ENCODE data around the gene OR2H2.

OR2H2 gene

DNA sequence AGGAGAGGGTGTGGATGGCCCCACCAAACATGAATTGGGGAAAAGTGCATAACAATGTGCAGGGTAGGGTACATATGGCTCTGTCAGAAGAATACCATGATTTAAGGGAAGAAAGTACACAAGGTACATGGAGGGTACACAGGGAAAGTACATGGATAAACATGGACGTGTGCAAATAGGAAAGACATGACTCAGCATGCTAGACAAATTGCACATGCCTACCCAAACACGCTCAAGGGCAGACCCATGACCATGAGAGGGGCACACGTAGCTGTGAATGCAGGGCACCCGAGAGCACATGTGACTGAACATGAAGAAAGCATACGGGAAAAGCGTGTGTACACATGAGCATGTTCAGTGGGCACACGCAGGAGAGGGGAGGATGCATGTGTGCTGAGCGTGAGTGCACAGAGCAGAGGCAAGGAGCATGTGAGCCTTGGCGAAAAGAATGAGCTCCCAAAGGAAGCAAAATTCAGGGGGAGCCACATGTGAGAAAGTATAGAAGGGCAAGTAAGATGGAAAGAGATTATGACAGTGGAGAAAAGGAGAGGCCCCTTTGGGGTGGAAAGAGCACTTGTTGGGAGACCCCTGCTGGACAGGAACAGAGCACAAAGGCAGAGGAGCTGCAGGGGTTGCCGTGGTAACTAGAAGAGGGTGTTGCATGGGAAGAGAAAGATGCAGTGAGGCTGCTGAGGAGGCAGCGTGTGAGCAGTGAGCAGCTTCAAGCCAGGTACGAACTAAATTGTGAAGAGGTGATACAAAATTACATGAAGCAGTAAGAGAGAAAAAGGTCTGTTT, 17.8 kb downstream of the OR2H2 start:
- peak; percentile 22 to 29 for DNase-seq (ENCODE audit: low read depth in 2 of 2)
- H3K4me3 ChIP-seq (replicated peaks in 1 of 2; ENCODE audit: low read depth in 2 of 2, low read length in 2 of 2), result no peak overlapping the region

GRCh38 chr6:29603456-29603855, 18.5 kb downstream of the OR2H2 start:
- no peak for DNase-seq (ENCODE audit: low read depth in 2 of 2)
- no peak for TF ChIP-seq CTCF (IDR thresholded peaks at IDR 0.05; ENCODE audit: low read depth, low read length)
- no peak overlapping the region for H3K4me3 ChIP-seq (replicated peaks in 1 of 2; ENCODE audit: low read depth in 2 of 2, low read length in 2 of 2)

More for the DNA sequence above, 17.8 kb downstream of the OR2H2 start:
- peak; percentile 19 for TF ChIP-seq CTCF (IDR thresholded peaks at IDR 0.05; ENCODE audit: low read depth, low read length)

- no peak for TF ChIP-seq CTCF (IDR thresholded peaks at IDR 0.05; ENCODE audit: low read depth, low read length)
- no peak for DNase-seq (ENCODE audit: low read depth in 2 of 2)
- H3K4me3 ChIP-seq (replicated peaks in 1 of 2; ENCODE audit: low read depth in 2 of 2, low read length in 2 of 2), result no peak overlapping the region
These were observed 19.0 kb downstream of the OR2H2 start for GRCh38 chr6:29603930-29604329.

DNA sequence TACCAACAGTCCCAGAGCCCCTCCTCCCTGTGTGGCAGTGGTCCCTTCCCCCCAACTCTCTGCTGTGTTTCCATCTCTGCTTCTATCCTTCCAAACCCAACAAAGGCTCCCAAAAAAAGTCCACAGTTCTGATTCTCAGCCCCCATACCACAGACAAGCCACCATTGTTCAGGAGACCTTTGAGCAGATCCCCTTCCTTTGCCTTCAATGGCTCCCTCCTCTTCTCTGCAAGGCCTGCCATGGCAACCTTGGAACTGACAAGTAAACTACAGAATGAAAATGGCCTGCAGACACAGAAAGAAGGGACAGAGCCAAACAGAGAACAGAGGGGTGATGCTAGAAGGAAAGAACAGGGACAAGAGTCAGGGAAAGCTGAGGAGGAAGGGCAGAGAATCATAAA, 23.2 kb downstream of the OR2H2 start:
- H3K4me3 ChIP-seq (replicated peaks in 1 of 2; ENCODE audit: low read depth in 2 of 2, low read length in 2 of 2), result no peak overlapping the region
- TF ChIP-seq CTCF (IDR thresholded peaks at IDR 0.05; ENCODE audit: low read depth, low read length), result no peak

DNA sequence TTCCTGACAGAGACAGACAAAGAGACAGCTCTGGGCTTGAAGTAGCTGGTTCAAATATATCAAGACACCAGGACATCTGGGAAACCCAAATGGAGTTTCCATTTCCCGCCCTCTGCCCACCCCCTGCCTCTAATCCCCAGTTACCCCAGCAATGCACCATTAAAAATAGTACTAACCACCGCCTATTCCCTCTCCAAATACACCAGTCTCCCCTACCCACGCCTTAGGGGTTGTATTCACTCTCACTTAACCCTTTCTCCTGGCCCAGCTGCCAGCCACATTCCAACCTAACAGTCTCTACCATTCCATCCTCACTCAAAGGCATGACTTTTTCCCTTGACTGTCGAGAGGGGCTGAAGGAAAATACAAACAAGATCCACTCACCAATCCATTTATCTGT, 25.6 kb downstream of the OR2H2 start:
- no peak overlapping the region for H3K4me3 ChIP-seq (replicated peaks in 1 of 2; ENCODE audit: low read depth in 2 of 2, low read length in 2 of 2)
- no peak for TF ChIP-seq CTCF (IDR thresholded peaks at IDR 0.05; ENCODE audit: low read depth, low read length)

More for the DNA sequence above, 23.2 kb downstream of the OR2H2 start:
- DNase-seq (ENCODE audit: low read depth in 2 of 2), result no peak

GRCh38 chr6:29611426-29611825, 26.5 kb downstream of the OR2H2 start:
- DNase-seq (ENCODE audit: low read depth in 2 of 2), result no peak
- no peak for TF ChIP-seq CTCF (IDR thresholded peaks at IDR 0.05; ENCODE audit: low read depth, low read length)
- no peak overlapping the region for H3K4me3 ChIP-seq (replicated peaks in 1 of 2; ENCODE audit: low read depth in 2 of 2, low read length in 2 of 2)

More for the DNA sequence above, 25.6 kb downstream of the OR2H2 start:
- no peak for DNase-seq (ENCODE audit: low read depth in 2 of 2)

Data from cardiac fibroblast (primary cell).